ENCODE results near the gene PHACTR3.

DNA sequence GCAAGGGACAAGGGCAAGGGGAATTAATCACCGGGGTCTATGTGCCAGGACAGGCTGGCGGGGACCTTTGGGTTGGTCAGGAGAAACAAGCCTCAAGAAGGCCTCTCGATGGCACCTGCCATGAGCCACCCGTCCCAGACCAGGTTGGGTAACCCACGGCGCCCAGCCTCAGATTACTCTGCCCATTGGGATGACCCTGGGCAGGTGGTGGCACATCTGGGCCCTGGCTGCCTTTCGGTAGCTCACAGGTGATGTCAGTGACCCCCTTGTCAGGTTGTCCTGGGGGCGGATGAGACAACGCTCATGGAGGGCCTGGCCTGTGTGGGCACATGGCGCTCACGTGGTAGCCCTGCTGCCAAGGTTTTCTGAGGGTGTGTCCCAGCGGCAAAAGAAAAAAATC, 176.9 kb downstream of the PHACTR3 start:
- TF ChIP-seq CTCF (IDR thresholded peaks at IDR 0.05; ENCODE audit: insufficient read depth, low read depth, low read length) (no peak), EZH2 (IDR thresholded peaks at IDR 0.05; ENCODE audit: insufficient read depth, low read length) (no peak)

Data from astrocyte (in vitro differentiated cells and primary cell).